ENCODE measurements around the gene ARHGAP28. TPM values are rescaled to one million over a fixed set of nuclear protein-coding genes. Genes with fewer than 3 reads are reported as not detected.

The ARHGAP28 gene
- total RNA-seq, 1 donor from 2014 or later, result not detected

DNA sequence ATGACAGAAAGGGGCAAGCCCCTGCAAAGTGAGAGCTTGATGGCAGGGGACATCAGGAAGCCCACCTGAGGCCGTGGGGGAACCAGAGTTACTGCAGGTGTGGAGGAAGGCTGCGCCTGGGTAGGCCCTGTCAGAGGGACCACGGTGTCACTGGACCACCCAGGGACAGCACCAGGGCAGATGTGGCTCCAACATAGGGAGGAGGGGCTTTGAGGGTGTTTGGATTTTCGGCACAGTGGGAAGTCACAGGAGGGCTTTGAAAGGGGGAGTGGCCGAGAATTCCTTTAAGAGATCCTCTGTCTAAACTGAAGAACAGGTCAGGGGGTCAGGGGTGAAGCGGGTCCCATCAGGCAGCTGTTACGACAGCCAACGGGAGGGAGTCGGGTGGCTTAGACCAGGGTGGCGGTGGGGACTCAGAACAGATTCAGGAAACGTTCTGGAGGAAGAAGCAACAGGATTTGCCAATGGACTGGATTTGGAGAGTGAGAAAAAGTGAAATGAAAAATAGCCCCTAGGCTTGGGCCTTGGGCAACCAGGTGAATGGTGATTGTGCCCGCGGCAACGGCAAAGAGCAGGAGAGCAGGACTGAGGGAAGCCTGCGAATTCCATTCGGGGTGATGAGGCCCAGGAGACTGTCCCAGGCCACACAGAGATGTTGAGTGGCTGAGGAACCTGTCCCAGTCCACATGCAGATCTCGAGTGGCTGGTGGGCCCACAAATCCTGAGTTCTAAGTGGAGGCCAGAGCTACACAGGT, 222.0 kb downstream of the ARHGAP28 start:
- CTCF ChIA-PET, result no interaction called here
- no peaks in the 10 kb centered on the region for H3K4me1 Mint-ChIP-seq

DNA sequence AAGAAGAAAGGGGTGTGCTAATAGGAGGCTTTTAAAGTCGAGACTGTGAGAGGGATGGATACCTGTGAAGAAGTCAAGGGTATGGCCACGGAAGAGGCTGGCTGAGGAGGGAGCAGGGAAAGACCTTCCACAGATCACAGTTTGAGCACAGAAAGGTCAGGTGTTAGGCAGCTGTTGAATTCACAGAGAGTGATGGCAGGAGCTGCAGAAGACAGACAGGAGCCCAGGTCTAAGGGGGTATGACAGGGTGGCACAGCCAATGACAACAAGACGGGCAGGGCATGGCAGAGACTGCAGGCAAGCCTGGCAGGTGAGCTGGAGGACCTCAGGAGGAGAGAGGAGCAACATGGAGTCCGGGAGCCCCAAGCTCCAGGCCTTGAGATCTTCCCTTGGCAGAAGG, 225.0 kb downstream of the ARHGAP28 start:
- intact Hi-C loops (cut with micrococcal nuclease), result no loop called here
- H3K27ac Mint-ChIP-seq, result no peak overlapping the region
- H3K4me1 Mint-ChIP-seq, result no peaks in the 10 kb centered on the region
- H3K36me3 Mint-ChIP-seq (ENCODE audit: low read depth), result no peaks in the 10 kb centered on the region
- CTCF ChIA-PET, result no interaction called here
- H3K27me3 Mint-ChIP-seq, result no peaks in the 10 kb centered on the region
- ATAC-seq (ENCODE audit: low read depth) (no peak), DNase-seq (no peak)
- TF ChIP-seq, protein P1, sequence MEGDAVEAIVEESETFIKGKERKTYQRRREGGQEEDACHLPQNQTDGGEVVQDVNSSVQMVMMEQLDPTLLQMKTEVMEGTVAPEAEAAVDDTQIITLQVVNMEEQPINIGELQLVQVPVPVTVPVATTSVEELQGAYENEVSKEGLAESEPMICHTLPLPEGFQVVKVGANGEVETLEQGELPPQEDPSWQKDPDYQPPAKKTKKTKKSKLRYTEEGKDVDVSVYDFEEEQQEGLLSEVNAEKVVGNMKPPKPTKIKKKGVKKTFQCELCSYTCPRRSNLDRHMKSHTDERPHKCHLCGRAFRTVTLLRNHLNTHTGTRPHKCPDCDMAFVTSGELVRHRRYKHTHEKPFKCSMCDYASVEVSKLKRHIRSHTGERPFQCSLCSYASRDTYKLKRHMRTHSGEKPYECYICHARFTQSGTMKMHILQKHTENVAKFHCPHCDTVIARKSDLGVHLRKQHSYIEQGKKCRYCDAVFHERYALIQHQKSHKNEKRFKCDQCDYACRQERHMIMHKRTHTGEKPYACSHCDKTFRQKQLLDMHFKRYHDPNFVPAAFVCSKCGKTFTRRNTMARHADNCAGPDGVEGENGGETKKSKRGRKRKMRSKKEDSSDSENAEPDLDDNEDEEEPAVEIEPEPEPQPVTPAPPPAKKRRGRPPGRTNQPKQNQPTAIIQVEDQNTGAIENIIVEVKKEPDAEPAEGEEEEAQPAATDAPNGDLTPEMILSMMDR (IDR thresholded peaks at IDR 0.05), result no peak
- POLR2A ChIA-PET, result no interaction called here
- H3K4me3 Mint-ChIP-seq, result no peak overlapping the region
- H3K9me3 Mint-ChIP-seq, result no peaks in the 10 kb centered on the region

More for the DNA sequence above, 222.0 kb downstream of the ARHGAP28 start:
- H3K4me3 Mint-ChIP-seq, result no peak overlapping the region
- no peaks in the 10 kb centered on the region for H3K27me3 Mint-ChIP-seq
- no peaks in the 10 kb centered on the region for H3K9me3 Mint-ChIP-seq
- POLR2A ChIA-PET, result no interaction called here
- no peaks in the 10 kb centered on the region for H3K36me3 Mint-ChIP-seq (ENCODE audit: low read depth)
- ATAC-seq (ENCODE audit: low read depth) (no peak), DNase-seq (no peak)
- intact Hi-C loops (cut with micrococcal nuclease), result no loop called here
- no peak overlapping the region for H3K27ac Mint-ChIP-seq
- TF ChIP-seq, protein P1 (IDR thresholded peaks at IDR 0.05), result no peak

DNA sequence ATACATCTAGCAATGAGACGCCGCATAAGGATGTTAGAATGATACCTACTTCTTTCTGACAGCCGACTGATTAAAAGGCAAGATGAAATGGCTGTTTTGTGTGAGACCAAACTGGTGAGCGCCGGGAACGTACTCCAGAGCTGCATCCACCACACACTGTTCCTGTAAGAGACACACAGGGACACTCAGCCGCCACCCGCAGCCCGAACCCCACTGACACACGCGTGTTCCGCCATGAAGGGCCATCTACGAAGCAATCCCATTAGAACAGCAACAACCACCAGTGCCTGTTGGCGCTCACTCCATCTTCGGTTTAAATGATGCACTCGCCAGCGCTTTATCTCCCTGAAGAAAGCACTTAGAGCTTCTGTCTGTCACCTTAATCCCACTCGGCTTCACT, 225.8 kb downstream of the ARHGAP28 start:
- Mint-ChIP-seq H3K27ac (no peak overlapping the region), H3K4me1 (no peaks in the 10 kb centered on the region), H3K36me3 (ENCODE audit: low read depth) (no peaks in the 10 kb centered on the region), H3K4me3 (no peak overlapping the region), H3K9me3 (peaks cover 1% of the 10 kb centered on the region), H3K27me3 (no peaks in the 10 kb centered on the region)
- no peak for DNase-seq
- ChIA-PET POLR2A (no interaction called here), CTCF (no interaction called here)
- intact Hi-C loops (cut with micrococcal nuclease), result no loop called here
- no peak for ATAC-seq (ENCODE audit: low read depth)
- TF ChIP-seq, protein P1 (IDR thresholded peaks at IDR 0.05), result no peak

DNA sequence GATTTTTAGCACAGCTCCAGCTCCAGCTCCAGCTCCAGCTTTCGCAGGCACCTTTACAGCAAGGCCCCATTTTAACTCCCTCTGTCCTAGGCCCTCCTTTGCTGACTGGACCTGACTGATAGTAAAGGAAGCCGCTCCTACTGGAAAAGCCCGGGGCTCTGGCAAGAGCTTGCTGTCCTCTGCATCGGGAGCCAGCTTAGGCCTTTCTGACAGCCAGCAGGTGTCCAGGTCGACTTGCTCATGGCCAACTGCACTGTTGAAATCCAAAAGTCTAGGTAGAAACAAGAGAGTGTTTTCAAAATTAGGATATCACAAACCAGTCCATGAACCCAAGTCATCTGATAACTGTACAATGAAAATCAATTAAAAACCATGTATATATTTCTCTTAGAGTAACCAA, 227.0 kb downstream of the ARHGAP28 start:
- CTCF ChIA-PET, result no interaction called here
- Mint-ChIP-seq H3K27me3 (no peaks in the 10 kb centered on the region), H3K36me3 (ENCODE audit: low read depth) (no peaks in the 10 kb centered on the region), H3K9me3 (peaks cover 3% of the 10 kb centered on the region), H3K4me1 (no peaks in the 10 kb centered on the region), H3K27ac (no peak overlapping the region), H3K4me3 (no peak overlapping the region)
- DNase-seq (no peak), ATAC-seq (ENCODE audit: low read depth) (no peak)
- TF ChIP-seq, protein P1 (IDR thresholded peaks at IDR 0.05), result no peak
- POLR2A ChIA-PET, result no interaction called here
- intact Hi-C loops (cut with micrococcal nuclease), result no loop called here

DNA sequence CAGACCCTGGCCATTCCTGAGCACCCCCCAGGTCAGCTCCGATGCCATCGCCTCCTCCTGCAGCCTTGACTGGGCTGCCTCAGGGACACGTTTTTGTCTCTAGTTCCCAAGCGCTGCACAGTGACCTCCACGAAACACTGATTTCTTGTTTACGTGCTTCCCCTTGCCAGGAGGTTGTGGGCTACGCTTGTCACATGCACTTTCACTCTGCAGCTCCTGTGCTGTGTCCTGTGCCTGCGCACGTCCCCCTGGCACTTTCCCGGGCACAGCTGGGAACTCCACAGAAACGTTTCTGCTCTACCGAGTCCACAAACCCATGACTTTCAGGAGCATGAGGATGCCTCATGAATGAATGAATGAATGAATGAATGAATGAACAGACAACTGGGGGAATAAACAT, 227.5 kb downstream of the ARHGAP28 start:
- POLR2A ChIA-PET, result no interaction called here
- DNase-seq (no peak), ATAC-seq (ENCODE audit: low read depth) (no peak)
- TF ChIP-seq, protein P1 (IDR thresholded peaks at IDR 0.05), result no peak
- H3K27ac Mint-ChIP-seq, result no peak overlapping the region
- no peak overlapping the region for H3K4me3 Mint-ChIP-seq
- CTCF ChIA-PET, result no interaction called here
- intact Hi-C loops (cut with micrococcal nuclease), result no loop called here
- no peaks in the 10 kb centered on the region for H3K36me3 Mint-ChIP-seq (ENCODE audit: low read depth)
- peaks cover 3% of the 10 kb centered on the region for H3K9me3 Mint-ChIP-seq
- no peaks in the 10 kb centered on the region for H3K27me3 Mint-ChIP-seq
- no peaks in the 10 kb centered on the region for H3K4me1 Mint-ChIP-seq
